Neuronal stem cell (in vitro differentiated cells): ENCODE results near the gene RFX1.
A peak's percentile ranks its signal among the peaks of the same experiment; 100 is the strongest.

Experiments used
- DNase-seq: peaks from one replicate; pipeline ENCODE4 v3.0.0-alpha.2; 2013; ENCODE audit warnings: low spot score
- H2AFZ ChIP-seq: one replicate; pipeline ENCODE4 v1.6.1; 2013; ENCODE audit warnings: mild to moderate bottlenecking, low read length, inconsistent platforms
- H2AK5ac ChIP-seq: 2 replicates; pipeline ENCODE4 v1.6.1; 2013; ENCODE audit warnings: low read depth, mild to moderate bottlenecking, inconsistent platforms, low read length, moderate library complexity, mixed read lengths
- H2BK120ac ChIP-seq: 2 replicates; pipeline ENCODE4 v1.6.1; 2013; ENCODE audit warnings: low read depth, mild to moderate bottlenecking, inconsistent platforms, low read length, moderate library complexity, mixed read lengths
- H2BK12ac ChIP-seq: one replicate; pipeline ENCODE4 v1.6.1; 2013; ENCODE audit warnings: low read length, inconsistent platforms
- H2BK15ac ChIP-seq: 2 replicates; pipeline ENCODE4 v1.6.1; 2013; ENCODE audit warnings: mild to moderate bottlenecking, low read length, inconsistent platforms, mixed read lengths
- H2BK5ac ChIP-seq: one replicate; pipeline ENCODE4 v1.6.1; 2013; ENCODE audit warnings: inconsistent platforms, mild to moderate bottlenecking, low read length, moderate library complexity
- H3K14ac ChIP-seq: one replicate; pipeline ENCODE4 v1.6.1; 2013; ENCODE audit warnings: low read length, inconsistent platforms
- H3K18ac ChIP-seq: 2 replicates; pipeline ENCODE4 v1.6.1; 2013; ENCODE audit warnings: low read length, inconsistent platforms
- H3K23ac ChIP-seq: 2 replicates; pipeline ENCODE4 v1.6.1; 2013; ENCODE audit warnings: low read depth, mild to moderate bottlenecking, mixed read lengths, low read length, inconsistent platforms; ENCODE audit not compliant: poor library complexity
- H3K27ac ChIP-seq: replicated peaks from 3 replicates; pipeline ENCODE4 v1.5.1; 2013; ENCODE audit warnings: low read length, inconsistent platforms
- H3K27me3 ChIP-seq, 3 experiments: 2 replicates each; pipeline ENCODE4 v1.6.1; 2013; ENCODE audit warnings: low read length in 3 of 3, mild to moderate bottlenecking in 2 of 3, inconsistent platforms in 1 of 3, low read depth in 1 of 3, mixed read lengths in 1 of 3, moderate library complexity in 1 of 3; ENCODE audit not compliant: control insufficient read depth in 3 of 3, insufficient read depth in 3 of 3
- H3K36me3 ChIP-seq, 2 donors: replicated peaks in 1 of 2; 2 replicates each; pipeline ENCODE4 v1.6.1; 2013; ENCODE audit warnings: low read length in 2 of 2; ENCODE audit not compliant: control insufficient read depth in 2 of 2, insufficient read depth in 2 of 2
- H3K4ac ChIP-seq: 2 replicates; pipeline ENCODE4 v1.6.1; 2013; ENCODE audit warnings: inconsistent platforms, mild to moderate bottlenecking, low read length, moderate library complexity
- H3K4me1 ChIP-seq, 2 donors: 1 replicate in 1 of 2; 2 replicates in 1 of 2; pipeline ENCODE4 v1.6.1; 2013; ENCODE audit warnings: low read length in 2 of 2, low read depth in 1 of 2; ENCODE audit not compliant: control insufficient read depth in 2 of 2, insufficient read depth in 1 of 2
- H3K4me2 ChIP-seq: one replicate; pipeline ENCODE4 v1.6.1; 2013; ENCODE audit warnings: mild to moderate bottlenecking, low read length, inconsistent platforms; ENCODE audit not compliant: insufficient read depth, poor library complexity, severe bottlenecking
- H3K4me3 ChIP-seq, 2 donors: 2 replicates each; pipeline ENCODE4 v1.5.1; 2013; ENCODE audit warnings: low read length in 2 of 2, mild to moderate bottlenecking in 2 of 2, inconsistent platforms in 1 of 2, moderate library complexity in 1 of 2
- H3K79me1 ChIP-seq: one replicate; pipeline ENCODE4 v1.6.1; 2013; ENCODE audit warnings: low read depth, mild to moderate bottlenecking, inconsistent platforms, low read length, moderate library complexity
- H3K9ac ChIP-seq: one replicate; pipeline ENCODE4 v1.6.1; 2013; ENCODE audit warnings: mild to moderate bottlenecking, low read depth, low read length, inconsistent platforms; ENCODE audit not compliant: poor library complexity
- H3K9me3 ChIP-seq, 2 donors: replicated peaks in 1 of 2; 2 replicates each; pipeline versions ENCODE3 to v1.6.1; 2013; ENCODE audit warnings: low read length in 2 of 2, mild to moderate bottlenecking in 2 of 2, inconsistent platforms in 1 of 2, low read depth in 1 of 2, mixed read lengths in 1 of 2, moderate library complexity in 1 of 2; ENCODE audit not compliant: control insufficient read depth in 2 of 2, insufficient read depth in 1 of 2
- H4K8ac ChIP-seq: one replicate; pipeline ENCODE4 v1.6.1; 2013; ENCODE audit warnings: low read depth, mild to moderate bottlenecking, inconsistent platforms, low read length, moderate library complexity
- H4K91ac ChIP-seq: one replicate; pipeline ENCODE4 v1.6.1; 2013; ENCODE audit warnings: low read length, low read depth, mild to moderate bottlenecking, inconsistent platforms; ENCODE audit not compliant: poor library complexity
- WGBS, 2 donors: extraction: QIAGEN DNeasy Blood & Tissue Kit; methylation state at CpG; one replicate each; pipeline ENCODE4 v1.1.7; 2013; ENCODE audit warnings: missing lambda C conversion rate in 2 of 2, mixed read lengths in 1 of 2; ENCODE audit not compliant: insufficient read length in 2 of 2, insufficient replicate concordance in 1 of 2; ENCODE audit errors: extremely low coverage in 2 of 2; 5-methylcytosine and 5-hydroxymethylcytosine counted together

Gene RFX1

GRCh38 chr19:13993590-13994300 lies 12.4 kb downstream of the RFX1 start:
- H3K4ac ChIP-seq: no peak overlapping the region
- H3K4me3 ChIP-seq: no peak overlapping the region
- no peak overlapping the region for H3K18ac ChIP-seq
- H3K4me2 ChIP-seq: no peak overlapping the region
- peaks cover 6% of the 10 kb centered on the region for H3K79me1 ChIP-seq
- H2BK15ac ChIP-seq: no peak overlapping the region
- H4K91ac ChIP-seq: no peak overlapping the region
- no peak overlapping the region for H3K9ac ChIP-seq
- no peak overlapping the region for H3K27ac ChIP-seq
- peak overlapping the region; percentile 17 for H3K23ac ChIP-seq
- H2AFZ ChIP-seq: no peak overlapping the region
- no peaks in the 10 kb centered on the region for H3K27me3 ChIP-seq
- H3K36me3 ChIP-seq: peaks cover 15 to 24% of the 10 kb centered on the region in 2 donors
- H2BK120ac ChIP-seq: no peak overlapping the region
- peak overlapping the region; percentile 53 for H2BK5ac ChIP-seq
- no peak overlapping the region for H2BK12ac ChIP-seq
- H3K9me3 ChIP-seq: peaks cover 3% of the 10 kb centered on the region in 2 donors
- H3K14ac ChIP-seq: no peak overlapping the region
- no peaks in the 10 kb centered on the region for H3K4me1 ChIP-seq
- no CpG with 5 or more reads among the region's 22 CpGs for WGBS, 2 donors
- no peak overlapping the region for H4K8ac ChIP-seq
- DNase-seq: no peak
- H2AK5ac ChIP-seq: peak overlapping the region; percentile 46

GRCh38 chr19:13992025-13992424 lies 14.1 kb downstream of the RFX1 start:
- H2BK15ac ChIP-seq: no peak overlapping the region
- no peak overlapping the region for H2AFZ ChIP-seq
- H3K18ac ChIP-seq: no peak overlapping the region
- H3K4me2 ChIP-seq: no peak overlapping the region
- H4K8ac ChIP-seq: no peak overlapping the region
- no peak overlapping the region for H2BK120ac ChIP-seq
- peak overlapping the region in 1 of 2 donors; percentile 32 for H3K4me3 ChIP-seq
- H3K9ac ChIP-seq: no peak overlapping the region
- H2AK5ac ChIP-seq: no peak overlapping the region
- no peak overlapping the region for H2BK5ac ChIP-seq
- no peak overlapping the region for H3K4ac ChIP-seq
- no peak overlapping the region for H3K27ac ChIP-seq
- H3K9me3 ChIP-seq: no peaks in the 10 kb centered on the region
- no CpG with 5 or more reads among the region's 7 CpGs for WGBS, 2 donors
- H3K23ac ChIP-seq: no peak overlapping the region
- H3K27me3 ChIP-seq: no peaks in the 10 kb centered on the region
- H3K14ac ChIP-seq: no peak overlapping the region
- no peaks in the 10 kb centered on the region for H3K4me1 ChIP-seq
- H2BK12ac ChIP-seq: no peak overlapping the region
- H3K36me3 ChIP-seq: peaks cover 14 to 28% of the 10 kb centered on the region in 2 donors
- no peak overlapping the region for H4K91ac ChIP-seq
- H3K79me1 ChIP-seq: peaks cover 3% of the 10 kb centered on the region
- DNase-seq: no peak

- H3K14ac ChIP-seq: no peak overlapping the region
- H2AFZ ChIP-seq: no peak overlapping the region
- H3K4me1 ChIP-seq: peaks cover 5 to 6% of the 10 kb centered on the region in 2 donors
- no peak overlapping the region for H3K27ac ChIP-seq
- H3K36me3 ChIP-seq: peaks cover 14 to 28% of the 10 kb centered on the region in 2 donors
- H3K27me3 ChIP-seq: no peaks in the 10 kb centered on the region
- peaks cover 6% of the 10 kb centered on the region for H3K79me1 ChIP-seq
- H2BK12ac ChIP-seq: no peak overlapping the region
- no peak overlapping the region for H2BK120ac ChIP-seq
- no peak overlapping the region for H4K8ac ChIP-seq
- H2BK5ac ChIP-seq: no peak overlapping the region
- H3K9ac ChIP-seq: no peak overlapping the region
- H3K9me3 ChIP-seq: no peaks in the 10 kb centered on the region
- no peak overlapping the region for H3K4me3 ChIP-seq
- H3K4me2 ChIP-seq: no peak overlapping the region
- no peak overlapping the region for H3K4ac ChIP-seq
- no peak overlapping the region for H4K91ac ChIP-seq
- WGBS, 2 donors: no CpG with 5 or more reads among the region's 8 CpGs
- H3K23ac ChIP-seq: no peak overlapping the region
- H3K18ac ChIP-seq: no peak overlapping the region
- H2AK5ac ChIP-seq: no peak overlapping the region
- no peak overlapping the region for H2BK15ac ChIP-seq
- DNase-seq: no peak
Observed at GRCh38 chr19:13990085-13990484, 16.0 kb downstream of the RFX1 start.

- no CpG with 5 or more reads among the region's 7 CpGs for WGBS, 2 donors
- H3K4me2 ChIP-seq: no peak overlapping the region
- no peak overlapping the region for H3K14ac ChIP-seq
- H3K9ac ChIP-seq: no peak overlapping the region
- no peaks in the 10 kb centered on the region for H3K9me3 ChIP-seq
- no peak overlapping the region for H3K18ac ChIP-seq
- H3K27me3 ChIP-seq: no peaks in the 10 kb centered on the region
- peaks cover 14 to 25% of the 10 kb centered on the region in 2 donors for H3K36me3 ChIP-seq
- H3K27ac ChIP-seq: no peak overlapping the region
- no peak for DNase-seq
- H3K79me1 ChIP-seq: peaks cover 6% of the 10 kb centered on the region
- no peak overlapping the region for H2BK12ac ChIP-seq
- H2AFZ ChIP-seq: no peak overlapping the region
- no peak overlapping the region for H4K91ac ChIP-seq
- no peak overlapping the region for H3K4ac ChIP-seq
- H3K4me3 ChIP-seq: no peak overlapping the region
- peaks cover 6 to 7% of the 10 kb centered on the region in 2 donors for H3K4me1 ChIP-seq
- no peak overlapping the region for H4K8ac ChIP-seq
- no peak overlapping the region for H2BK120ac ChIP-seq
- H2BK5ac ChIP-seq: no peak overlapping the region
- no peak overlapping the region for H2BK15ac ChIP-seq
- H3K23ac ChIP-seq: no peak overlapping the region
- H2AK5ac ChIP-seq: no peak overlapping the region
Observed at GRCh38 chr19:13989487-13989886, 16.6 kb downstream of the RFX1 start.
